SU-DHL-6 (cell line): ENCODE measurements around the gene SLC39A5.

Experiments
- EZH2phosphoT487 ChIP-seq: fragments of 200-600 bp; sonication (generic), shearing (Covaris generic); conservative IDR thresholded peaks from 2 replicates; pipeline ENCODE4 v1.6.1; 2018; ENCODE audit warnings: mild to moderate bottlenecking, antibody characterized with exemption, low read length, moderate library complexity, mixed read lengths
- TF ChIP-seq, protein P1 (sequence below): fragments of 200-600 bp; sonication (generic); IDR thresholded peaks from one replicate; pipeline ENCODE4 v1.5.1; 2017; ENCODE audit warnings: antibody characterized with exemption, mild to moderate bottlenecking, low read length, moderate library complexity; ENCODE audit not compliant: insufficient read depth, poor library complexity, severe bottlenecking

DNA sequence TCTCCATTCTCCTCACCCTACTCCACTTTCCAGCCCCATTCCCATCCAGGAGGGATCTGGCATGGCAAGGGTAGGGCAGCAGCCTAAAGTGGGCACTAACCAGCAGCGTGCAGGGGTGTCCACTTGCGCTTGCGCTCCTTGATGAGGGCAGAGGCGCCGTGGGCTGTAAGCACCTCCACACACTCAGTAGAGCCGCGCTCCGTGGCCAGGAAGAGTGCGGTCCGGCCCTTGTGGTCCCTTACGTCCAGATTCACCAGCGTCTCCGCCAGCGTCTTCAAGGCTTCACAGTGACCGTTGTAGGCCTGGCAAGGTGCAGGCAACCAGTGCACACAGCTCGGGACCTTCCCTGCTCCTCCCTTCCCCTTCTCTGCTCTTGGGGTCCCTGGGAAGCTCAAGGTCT, 18.1 kb downstream of the SLC39A5 start:
- TF ChIP-seq, protein P1, sequence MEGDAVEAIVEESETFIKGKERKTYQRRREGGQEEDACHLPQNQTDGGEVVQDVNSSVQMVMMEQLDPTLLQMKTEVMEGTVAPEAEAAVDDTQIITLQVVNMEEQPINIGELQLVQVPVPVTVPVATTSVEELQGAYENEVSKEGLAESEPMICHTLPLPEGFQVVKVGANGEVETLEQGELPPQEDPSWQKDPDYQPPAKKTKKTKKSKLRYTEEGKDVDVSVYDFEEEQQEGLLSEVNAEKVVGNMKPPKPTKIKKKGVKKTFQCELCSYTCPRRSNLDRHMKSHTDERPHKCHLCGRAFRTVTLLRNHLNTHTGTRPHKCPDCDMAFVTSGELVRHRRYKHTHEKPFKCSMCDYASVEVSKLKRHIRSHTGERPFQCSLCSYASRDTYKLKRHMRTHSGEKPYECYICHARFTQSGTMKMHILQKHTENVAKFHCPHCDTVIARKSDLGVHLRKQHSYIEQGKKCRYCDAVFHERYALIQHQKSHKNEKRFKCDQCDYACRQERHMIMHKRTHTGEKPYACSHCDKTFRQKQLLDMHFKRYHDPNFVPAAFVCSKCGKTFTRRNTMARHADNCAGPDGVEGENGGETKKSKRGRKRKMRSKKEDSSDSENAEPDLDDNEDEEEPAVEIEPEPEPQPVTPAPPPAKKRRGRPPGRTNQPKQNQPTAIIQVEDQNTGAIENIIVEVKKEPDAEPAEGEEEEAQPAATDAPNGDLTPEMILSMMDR = no peak
- no peak for TF ChIP-seq EZH2phosphoT487
